ENCODE measurements around the gene TBC1D21.

- no peak for TF ChIP-seq POLR2A (IDR thresholded peaks at IDR 0.05)
- TF ChIP-seq, protein P1, sequence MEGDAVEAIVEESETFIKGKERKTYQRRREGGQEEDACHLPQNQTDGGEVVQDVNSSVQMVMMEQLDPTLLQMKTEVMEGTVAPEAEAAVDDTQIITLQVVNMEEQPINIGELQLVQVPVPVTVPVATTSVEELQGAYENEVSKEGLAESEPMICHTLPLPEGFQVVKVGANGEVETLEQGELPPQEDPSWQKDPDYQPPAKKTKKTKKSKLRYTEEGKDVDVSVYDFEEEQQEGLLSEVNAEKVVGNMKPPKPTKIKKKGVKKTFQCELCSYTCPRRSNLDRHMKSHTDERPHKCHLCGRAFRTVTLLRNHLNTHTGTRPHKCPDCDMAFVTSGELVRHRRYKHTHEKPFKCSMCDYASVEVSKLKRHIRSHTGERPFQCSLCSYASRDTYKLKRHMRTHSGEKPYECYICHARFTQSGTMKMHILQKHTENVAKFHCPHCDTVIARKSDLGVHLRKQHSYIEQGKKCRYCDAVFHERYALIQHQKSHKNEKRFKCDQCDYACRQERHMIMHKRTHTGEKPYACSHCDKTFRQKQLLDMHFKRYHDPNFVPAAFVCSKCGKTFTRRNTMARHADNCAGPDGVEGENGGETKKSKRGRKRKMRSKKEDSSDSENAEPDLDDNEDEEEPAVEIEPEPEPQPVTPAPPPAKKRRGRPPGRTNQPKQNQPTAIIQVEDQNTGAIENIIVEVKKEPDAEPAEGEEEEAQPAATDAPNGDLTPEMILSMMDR (IDR thresholded peaks at IDR 0.05): no peak
These were observed 62.8 kb downstream of the TBC1D21 start for GRCh38 chr15:73936181-73936580.
